NT2/D1 (cell line): ENCODE measurements around the gene PRSS50.

ENCODE experiments used
- SUZ12 ChIP-seq: IDR thresholded peaks from 2 replicates; pipeline ENCODE4 v1.6.1; 2011; ENCODE audit not compliant: insufficient read length, insufficient read depth; ENCODE audit errors: extremely low read depth
- ZNF274 ChIP-seq: IDR thresholded peaks from 2 replicates; pipeline ENCODE4 v1.6.1; 2011; ENCODE audit warnings: mild to moderate bottlenecking, low read depth, low read length

GRCh38 chr3:46692566-46692990, 25.1 kb downstream of the PRSS50 start:
- TF ChIP-seq ZNF274 (no peak), SUZ12 (no peak)
